Stimulated activated CD4-positive, alpha-beta T cell treated with anti-CD3 and anti-CD28 coated beads, Interleukin-2, amount 100 ng/mL, for 48 hours (primary cell): Measurements from ENCODE around the gene FSTL4.

Experiments used
- DNase-seq, 2 donors: peaks; one replicate each; pipeline ENCODE4 v3.0.0-alpha.2; 2020

The FSTL4 gene

DNA sequence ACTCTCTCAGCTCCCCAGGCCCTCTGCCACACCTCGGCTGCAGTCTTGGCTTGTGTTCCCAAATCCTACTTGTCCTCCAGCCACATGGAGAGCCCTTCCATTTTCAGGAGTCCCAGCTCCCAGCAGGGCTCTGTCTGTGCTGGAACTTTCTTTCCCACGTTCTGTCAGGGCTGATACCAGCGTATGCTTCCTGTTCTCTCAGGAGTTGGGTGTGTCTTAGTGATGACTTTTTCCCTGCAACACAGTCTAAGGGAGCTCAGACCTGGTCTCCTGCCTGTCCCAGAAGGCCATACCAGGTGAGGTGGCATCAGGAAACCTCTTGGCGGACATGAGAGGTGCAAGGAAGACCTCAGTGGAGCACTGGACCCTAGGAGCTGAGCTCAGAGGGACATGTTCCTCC is 334.0 kb downstream of the FSTL4 start:
- DNase-seq, result no peak

DNA sequence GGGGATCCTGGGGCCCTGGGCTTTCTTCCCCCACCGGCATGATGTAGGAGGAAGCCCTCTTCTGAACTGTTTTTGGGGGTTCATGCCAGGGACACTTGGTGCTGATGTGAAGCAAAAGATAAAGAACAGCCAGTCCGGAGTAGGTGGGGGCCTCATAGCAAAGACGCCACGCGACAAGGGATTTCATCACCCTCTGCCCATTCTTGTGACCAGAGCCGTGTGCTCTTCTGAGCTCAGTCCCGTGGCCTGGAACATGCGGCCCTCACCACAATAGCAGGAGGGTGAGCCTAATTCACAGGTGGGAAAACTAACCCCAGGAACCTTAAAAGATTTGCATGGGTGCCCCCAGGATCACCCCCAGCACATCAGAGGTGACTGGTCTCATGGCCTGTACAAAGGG is 334.6 kb downstream of the FSTL4 start:
- no peak for DNase-seq

DNA sequence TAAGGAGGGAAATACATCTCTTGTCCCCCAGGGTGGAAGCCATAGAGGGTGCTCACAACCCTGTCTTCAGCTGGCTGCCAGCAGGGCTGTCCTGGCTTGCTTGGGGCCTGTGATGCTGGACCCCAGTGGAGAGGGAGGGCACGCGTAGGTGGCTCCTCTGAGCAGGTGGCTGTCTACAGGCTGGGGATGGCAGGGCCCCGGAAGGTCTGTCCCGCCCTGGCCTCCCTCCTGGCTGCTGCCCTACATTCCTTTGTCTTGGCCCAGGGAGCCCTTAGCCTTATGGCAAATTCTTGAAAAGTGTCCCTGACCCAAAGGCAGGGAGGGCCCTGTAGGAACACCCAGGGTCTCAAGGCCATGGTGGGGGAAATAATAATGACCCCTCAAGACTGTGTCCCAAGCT is 336.2 kb downstream of the FSTL4 start:
- no peak for DNase-seq

DNA sequence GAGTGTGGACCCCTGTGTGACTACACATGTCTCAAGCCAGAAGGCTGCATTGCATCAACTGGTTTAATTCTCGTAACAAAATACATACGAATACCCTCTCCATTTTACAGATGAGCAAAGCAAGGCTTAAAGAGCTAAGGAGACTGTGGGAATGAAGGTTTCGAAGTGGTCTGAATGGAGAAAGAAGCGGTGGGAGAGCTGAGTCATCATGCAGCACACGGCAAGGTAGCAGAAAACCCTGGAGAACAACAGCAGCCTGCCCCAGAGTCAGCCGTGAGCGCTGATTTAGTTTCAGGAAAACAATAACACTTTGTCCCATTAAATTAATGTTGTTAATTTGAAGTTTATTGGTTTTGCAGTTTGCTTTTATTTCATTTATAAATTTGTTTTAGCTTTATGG is 336.7 kb downstream of the FSTL4 start:
- DNase-seq, result no peak

DNA sequence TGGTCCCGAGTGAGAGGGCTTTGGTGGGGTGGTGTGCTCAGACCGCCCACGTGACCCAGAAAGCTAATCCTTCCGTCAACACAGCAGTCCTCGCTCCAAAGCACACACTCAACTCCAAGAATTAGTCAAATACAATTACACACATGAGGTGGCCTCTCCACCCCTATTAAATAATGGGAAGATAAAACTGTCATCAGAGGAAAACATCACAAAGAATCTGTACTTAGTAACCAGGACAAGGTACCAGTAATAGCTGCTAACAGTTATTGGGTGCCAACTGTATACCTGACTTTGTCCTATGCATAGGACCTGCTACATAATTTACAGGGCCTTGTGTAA is 337.8 kb downstream of the FSTL4 start:
- DNase-seq, result no peak

DNA sequence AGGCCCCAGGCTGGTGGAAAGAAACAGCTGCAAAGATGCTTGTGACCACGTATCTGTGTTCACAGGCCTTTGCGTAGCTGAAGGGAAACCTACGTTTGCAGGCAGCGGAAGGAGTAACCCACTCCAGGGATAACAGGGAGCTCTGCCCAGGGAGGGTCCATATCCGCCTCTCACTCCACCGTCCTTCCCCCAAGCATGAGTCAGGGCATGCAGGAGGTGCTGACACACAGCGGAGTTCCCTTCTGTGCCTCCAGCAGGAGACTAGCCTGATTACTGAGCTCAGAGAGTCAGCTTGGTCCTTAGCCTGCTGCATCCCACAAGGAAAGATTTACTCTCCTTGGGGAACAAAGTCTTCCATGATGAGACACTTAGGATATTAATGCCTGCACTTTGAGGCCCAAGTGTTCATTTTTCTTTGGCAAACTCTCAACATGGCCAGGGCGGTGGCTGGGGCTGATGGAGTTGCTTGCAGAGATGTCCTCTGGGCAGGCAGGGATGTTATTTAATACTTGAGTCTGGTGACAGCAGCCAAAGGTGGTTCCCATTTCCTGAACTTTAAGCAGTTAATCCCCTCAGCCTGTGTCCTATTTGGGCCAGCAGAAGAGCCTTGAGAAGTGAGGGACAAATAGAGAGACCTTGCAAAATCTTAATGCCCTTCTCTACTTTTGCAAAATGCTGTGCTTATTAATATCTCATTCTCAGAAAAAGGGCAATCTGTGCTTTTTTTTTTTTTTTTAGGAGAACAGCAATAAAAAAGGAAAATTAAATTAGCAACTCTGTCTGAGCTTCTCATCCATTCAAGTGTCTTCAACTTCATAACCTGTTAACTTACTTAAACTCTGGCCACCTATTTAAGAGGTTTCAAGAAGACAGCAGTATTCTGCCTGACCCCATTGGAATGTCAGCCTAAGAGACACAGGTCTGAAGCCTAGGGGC is 338.4 kb downstream of the FSTL4 start:
- no peak for DNase-seq

DNA sequence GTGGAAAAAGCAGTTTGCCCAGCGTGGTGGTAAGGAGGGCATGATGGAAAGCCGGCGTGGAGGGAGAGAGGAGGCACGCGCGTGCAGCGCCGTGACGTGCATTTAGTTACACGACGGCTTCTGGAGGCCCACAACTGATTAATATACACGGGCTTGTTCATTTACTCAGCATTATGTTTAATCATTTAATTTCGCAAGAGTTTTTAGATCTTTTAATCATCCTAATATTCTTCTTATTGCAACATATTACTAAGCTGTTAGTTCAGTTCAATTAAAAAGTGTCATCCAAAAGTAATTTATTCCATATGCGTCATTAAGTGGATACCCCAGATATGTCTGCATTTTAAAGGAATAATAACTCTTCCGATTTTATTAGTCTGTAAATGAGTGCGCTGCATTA is 340.0 kb downstream of the FSTL4 start:
- DNase-seq, result no peak

DNA sequence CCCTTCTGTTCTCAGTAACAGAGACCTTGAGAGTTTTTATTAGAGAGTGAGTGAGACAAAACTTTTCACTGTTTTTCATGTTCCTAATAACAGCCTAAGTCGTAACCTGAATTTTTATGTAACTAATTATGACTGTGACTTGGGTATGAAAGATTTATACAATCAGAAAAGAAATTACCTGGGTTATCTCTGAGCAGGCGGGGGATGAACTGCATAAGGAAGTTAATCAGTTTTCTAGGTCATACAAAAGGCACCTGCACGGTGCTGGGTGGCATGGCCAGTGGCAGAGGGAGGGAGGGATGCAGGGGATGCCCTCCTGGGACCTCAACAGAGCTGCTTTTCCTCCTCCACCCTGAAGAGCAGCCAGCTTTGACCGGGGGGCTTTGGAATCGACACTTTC is 340.7 kb downstream of the FSTL4 start:
- no peak for DNase-seq

DNA sequence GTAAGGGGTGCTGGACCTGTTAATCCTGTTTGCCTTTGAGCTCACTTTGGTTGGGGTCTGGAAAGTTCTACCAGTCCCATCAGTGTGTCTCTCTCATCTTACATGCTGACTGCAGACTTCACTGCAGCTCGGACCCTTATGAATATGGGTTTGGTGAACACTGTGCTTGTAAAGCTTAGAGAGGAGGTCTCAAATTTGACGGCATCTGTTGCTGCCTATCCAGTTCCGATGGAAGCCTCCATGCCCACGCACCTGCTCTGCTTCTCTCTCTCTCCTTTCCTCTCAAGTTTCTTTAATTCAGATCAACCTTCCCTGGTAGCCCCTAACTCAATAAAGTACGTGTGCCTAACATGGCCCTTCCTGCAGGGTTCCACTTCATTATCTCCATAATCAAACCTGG is 342.6 kb downstream of the FSTL4 start:
- no peak for DNase-seq

DNA sequence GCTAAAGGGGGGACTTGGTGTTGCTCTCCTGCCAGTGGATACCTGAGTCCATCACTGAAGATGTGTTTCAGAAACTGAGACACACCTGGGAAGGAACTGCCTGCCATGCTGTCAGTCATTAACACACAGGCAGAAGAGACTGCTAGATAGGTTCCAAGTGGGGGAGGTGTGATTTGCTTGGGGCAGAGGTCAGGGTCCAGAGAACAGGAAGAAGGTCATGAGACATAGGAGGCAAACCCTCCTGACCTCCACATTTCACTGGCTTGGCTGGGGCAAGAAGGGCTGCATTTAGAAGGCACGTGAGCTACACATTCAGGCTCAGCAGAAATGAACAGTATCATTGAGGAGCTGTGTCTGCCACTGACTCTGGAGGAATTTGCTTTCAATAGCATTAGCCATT is 344.7 kb downstream of the FSTL4 start:
- DNase-seq, result no peak

DNA sequence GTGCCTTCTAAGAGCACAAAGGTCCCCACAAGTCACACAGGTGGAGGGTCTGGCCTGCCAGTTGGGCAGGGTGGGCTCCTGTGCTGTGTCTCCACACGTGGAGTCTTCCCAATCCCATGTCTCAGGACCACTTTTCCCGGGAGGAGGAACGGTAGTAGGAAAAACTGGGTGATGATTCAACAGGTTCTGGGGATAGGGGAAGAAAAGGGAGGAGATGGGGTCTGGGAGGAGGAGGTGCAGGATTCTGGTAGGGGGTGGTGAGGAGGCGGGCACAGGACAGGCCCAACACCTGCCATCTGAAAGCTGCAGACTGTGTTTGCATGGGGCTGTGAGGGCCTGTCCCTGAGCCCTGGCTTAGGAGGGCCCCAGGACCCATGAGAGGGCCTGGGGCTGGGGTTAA is 345.4 kb downstream of the FSTL4 start:
- no peak for DNase-seq

DNA sequence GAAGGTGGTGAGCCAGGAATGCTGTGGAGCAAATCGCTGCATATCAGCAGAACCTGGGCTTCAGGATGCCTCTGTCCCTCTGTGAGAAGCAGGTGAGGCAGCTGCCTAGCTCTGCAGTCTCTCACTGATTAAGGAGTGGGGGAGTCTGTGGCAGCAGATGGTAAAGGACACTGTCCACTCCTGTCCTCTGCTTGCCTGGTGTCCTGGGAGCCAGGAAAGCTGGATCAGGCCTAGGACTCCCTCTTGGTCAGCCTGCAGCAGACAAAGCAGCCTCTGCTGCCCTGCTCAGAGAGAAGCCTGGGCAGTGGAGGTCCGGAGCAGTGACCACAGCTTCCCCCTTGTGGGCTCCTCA is 345.8 kb downstream of the FSTL4 start:
- DNase-seq, result no peak

DNA sequence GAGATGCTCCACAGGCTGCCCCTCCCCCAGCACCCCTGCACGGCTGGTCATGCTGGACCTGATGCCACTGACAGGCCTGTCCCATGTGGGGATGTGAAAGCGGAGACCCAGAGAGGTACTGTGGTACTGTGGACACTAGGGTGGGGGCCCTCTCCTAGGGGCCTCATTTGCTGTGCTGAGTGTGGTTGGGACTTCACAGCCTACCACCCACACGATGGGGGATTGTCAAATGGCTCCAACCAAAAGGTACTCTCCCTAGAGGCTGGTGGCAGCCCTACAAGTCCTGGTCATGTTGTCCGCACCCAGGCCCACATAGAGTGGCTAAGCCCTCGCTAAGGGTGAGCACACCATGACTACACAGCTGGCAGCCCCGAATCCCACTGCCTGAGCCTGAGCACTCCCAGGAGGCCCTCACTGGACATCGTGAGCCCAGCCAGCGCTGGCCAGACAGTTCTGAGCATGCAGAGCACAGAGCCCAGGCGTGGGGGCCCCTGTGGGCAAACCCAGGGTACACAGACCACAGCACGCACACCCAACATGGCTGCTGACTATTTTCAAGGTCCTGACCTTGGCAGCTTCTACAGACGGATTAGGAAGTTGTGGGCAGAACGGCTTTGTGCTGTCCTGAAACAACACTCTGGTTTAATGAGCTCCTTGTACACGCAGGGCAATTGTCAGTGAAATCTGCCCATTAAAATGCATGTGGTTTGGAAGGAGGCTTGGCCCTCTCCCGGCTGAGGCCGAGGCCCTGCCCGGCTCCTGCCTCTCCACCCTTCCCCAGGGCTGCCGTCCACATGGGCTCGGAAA is 346.4 kb downstream of the FSTL4 start:
- no peak for DNase-seq

DNA sequence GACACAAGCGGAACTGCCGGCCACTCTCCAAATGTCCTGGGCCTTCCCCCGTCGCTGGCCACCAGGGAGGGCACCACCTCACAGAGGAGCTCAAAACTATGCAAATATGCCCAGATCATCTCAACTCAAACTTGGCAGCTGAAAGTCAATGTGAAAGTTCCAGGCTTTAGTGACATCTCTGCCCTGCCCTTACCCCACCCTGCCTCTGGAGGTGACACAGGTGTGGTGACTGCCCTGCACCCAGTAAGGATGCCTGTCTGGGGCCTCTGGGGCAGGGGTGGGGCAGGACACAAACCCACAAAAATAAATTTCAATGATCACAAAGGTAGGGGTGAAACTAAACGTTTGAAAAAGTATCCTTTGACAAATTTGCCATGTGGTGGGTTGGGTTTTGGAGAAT is 347.1 kb downstream of the FSTL4 start:
- no peak for DNase-seq

DNA sequence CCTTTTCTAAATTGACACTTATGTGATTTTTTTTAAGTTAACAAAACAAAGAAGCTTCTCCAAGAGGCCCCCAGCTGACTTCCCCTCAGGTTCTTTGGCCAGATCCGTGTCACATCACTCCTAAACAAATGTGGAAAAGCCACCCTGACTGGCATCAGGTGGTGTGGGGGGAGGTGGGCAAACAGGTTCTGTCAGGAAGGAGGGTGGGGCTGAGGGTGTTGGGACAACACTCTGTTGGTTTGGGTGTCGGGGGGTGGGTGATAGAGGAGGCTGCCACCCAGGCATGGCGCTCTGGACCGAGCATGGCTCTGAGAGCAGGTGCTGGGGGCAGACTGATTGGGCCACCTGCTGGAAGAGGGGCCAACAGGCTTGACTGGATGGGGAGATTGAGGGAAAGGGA is 349.7 kb downstream of the FSTL4 start:
- no peak for DNase-seq

DNA sequence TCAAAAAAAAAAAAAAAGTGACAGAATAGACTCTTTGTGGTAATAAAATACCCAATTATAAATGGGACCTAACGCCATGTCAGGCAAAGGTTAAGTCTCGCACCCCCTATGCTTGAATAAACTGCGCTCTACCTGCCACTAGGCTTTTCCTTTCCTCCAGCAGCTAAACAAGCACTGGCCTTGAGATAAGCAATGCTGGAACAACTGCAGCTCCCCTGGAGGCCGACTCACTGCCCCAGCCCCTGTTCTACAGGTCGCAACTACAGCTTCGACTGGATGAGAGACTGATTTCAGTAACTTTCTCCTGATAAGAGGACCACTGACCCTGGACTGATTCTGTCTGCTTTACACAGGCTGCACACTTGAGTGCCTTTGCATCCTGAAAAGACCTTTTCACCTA is 350.3 kb downstream of the FSTL4 start:
- DNase-seq, result no peak

DNA sequence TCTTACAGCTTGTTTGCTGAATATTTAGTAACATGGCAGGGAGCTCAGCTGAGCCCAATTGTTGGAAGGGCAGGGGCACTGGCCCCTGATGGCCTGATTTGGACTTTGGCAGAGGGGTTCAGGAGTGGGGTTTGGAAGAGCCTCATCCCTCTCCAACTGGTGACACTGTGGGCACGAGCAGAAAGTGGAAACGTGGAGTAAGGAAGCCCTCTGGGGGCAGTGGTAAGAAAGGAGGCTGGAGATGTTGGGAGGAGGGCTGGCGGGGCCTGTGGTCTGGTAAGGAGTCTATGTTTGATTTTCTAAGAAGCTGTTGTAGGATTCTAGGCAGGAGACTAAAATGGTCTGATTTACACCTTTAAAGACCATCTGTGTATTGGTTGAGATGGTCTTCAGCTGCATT is 351.6 kb downstream of the FSTL4 start:
- no peak for DNase-seq

DNA sequence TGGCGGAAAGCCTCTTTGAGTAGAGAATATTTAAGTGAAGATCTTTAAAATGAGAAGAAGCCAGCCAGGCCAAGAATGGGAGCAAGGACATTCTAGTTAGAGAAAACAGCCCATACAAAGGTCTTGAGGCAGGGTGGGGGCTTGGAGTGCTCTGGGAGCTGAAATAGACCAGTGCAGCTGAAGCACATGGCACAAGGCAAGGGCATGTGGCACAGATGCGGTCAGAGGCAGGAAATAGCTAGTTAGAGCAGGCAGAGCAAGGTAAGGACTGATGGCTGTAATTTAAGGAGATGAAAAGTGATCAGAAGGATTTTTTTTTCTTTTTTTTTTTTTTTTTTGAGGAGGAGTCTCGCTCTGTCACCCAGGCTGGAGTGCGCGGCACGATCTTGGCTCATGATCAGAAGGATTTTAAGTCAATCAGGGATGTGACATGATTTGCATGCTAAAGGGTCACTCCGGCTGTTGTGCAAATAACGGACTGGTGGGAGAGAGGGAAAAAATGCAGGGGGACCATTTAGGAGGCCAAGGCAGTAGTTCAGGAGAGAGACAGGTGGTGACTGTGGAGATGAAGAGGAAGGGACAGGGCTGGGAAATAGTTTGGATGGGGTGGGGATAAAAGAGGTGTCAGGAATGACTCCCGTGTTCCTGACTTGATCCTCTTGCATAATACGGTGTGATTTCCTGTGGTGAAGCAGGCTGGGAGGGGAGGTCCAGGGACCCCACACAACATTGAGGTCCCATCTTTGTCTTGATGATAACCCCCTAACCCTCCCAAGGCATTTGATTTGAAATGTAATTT is 352.9 kb downstream of the FSTL4 start:
- DNase-seq, result no peak

DNA sequence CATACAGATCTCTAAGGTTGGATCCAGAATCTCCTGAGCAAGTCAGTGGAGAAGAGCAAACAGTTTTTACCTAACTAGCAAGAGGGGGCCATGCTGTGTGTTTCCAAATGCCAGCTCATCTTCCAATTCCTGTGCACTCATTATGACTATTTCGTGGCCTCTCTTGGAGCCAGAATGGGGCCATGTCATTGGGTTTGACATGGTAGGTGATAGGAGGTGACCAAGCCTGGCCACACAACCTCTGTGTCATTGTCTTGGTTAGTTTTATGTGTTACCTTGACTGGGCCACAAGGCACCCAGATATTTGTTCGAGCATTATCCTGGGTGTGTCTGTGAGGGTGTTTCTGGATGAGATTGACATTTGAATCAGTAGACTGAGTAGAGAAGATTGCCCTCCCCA is 354.4 kb downstream of the FSTL4 start:
- no peak for DNase-seq

DNA sequence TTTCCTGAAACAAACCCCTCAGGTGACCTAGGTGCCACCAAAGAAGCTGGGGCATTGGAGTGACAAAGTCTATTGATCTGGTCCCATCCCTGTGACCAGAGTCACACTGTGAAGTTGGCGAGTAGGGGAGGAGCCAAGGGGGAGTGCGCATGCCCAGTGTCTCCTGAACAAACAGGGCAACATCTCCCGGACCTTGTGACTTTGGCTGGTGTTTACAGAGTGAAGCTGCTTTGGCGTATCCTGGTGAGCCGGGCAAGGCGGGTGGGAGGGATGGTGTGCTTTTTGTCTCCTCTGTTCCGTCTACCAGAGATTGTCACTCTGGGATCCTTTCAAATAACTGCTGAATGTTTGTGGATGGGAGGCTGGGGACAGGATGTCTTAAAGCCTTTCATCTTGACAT is 356.1 kb downstream of the FSTL4 start:
- no peak for DNase-seq

DNA sequence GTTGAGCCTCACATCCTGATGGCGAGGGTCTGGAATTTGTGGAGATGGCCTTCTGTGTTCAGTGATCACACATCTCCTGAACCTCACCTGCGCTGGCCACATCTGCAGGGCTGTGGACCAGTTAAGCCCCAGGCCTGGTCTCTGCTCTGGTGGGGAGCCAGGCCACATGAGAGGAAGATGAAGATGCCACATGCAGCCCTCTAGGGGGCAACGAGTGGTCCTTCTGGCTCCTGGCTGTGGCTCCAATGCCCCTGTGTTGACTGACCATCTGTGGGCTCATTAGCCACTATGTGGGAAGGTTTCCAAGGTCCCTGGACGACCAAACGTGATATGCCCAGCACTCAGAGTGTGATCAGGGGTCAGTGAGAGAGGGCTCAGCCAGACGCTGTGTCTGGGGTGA is 357.5 kb downstream of the FSTL4 start:
- no peak for DNase-seq

DNA sequence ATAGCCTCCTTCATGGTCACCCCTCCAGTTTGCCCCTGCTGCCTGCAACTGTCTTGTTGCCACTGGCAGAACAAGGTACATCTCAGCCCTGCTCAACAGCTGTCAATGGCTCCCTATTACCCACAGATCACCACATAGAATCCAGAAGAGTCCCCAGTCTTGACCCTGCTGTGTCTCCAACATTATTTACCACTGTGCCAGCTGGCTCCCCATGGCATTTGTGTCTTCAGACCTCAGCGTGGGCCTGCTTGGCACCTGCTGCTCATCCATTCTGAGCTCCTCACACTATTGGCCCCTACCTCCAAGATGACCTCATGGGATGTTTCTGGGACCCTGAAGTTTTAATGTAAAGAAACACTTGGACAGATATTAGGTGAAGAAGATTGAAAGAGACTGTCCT is 358.7 kb downstream of the FSTL4 start:
- no peak for DNase-seq

DNA sequence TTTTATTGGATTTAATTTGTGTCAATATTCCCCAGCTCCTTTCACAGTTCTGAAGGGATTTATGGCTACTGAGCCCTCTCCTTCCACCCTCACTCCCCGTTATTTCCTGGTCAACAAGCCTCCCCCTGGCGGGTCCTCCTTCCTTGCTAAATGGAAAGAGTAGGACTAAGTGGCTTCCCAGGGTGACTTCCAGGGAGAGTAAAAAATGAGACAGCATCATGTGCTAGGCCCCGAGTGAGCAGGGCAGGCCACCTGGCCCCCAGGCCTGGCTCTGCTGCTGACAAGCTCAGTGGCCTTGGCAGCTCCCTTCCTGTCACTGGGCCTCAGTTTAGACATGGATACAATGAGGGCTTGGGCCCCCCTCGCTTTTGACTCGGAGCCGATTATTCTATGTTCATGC is 359.3 kb downstream of the FSTL4 start:
- no peak for DNase-seq

DNA sequence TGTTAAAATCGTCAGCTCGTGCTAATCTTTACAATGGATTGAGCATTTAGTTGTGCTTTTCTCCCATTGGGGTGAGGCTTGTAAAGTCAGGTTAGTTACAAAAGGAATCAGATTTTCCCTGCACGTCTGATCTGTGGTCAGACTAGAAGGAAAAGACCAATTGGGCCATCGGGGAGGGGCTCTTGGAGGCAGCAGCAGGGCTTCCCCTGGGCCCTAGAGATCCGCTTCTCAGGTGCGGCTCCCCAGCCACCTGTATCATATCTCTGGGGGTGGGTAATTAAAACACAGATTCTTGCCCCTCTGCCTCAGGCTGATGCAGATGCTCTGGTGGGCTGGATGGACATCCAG is 360.2 kb downstream of the FSTL4 start:
- DNase-seq, result no peak
